GM19023 (cell line): ENCODE results near the gene IGFL2.
"Not testable (repeated sequence)": the region's sequence is repeated elsewhere in the genome, so short reads cannot be mapped to it uniquely, and the experiment has no call there.

Experiments used
- ATAC-seq: cut with Tn5 transposase; IDR thresholded peaks from one replicate; pipeline ENCODE4 v1.9.1; 2021; ENCODE audit warnings: mild to moderate bottlenecking, moderate library complexity; ENCODE audit not compliant: unreplicated experiment

Gene IGFL2

GRCh38 chr19:46141421-46141820 lies 6.6 kb upstream of the IGFL2 start:
- ATAC-seq: no peak

DNA sequence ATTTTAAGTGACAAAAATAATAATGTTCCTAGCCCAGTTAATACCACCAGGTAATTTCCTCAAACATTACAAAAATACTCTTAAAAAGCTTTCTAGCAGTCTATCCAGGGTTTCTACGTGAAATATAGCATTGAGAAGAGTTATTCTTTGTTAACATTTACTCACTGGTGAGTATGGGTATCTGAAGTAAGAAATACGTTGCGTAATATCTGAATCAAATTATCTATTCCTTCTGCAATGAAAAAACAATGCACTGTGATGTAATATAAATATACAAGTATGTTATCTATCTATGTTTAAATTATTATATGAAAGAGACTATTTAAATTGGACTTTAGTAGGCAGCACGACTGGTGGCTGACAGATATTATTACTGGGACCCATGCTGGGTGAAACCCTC lies 5.7 kb upstream of the IGFL2 start:
- no peak for ATAC-seq

GRCh38 chr19:46144756-46145155 lies 3.3 kb upstream of the IGFL2 start:
- no peak for ATAC-seq

DNA sequence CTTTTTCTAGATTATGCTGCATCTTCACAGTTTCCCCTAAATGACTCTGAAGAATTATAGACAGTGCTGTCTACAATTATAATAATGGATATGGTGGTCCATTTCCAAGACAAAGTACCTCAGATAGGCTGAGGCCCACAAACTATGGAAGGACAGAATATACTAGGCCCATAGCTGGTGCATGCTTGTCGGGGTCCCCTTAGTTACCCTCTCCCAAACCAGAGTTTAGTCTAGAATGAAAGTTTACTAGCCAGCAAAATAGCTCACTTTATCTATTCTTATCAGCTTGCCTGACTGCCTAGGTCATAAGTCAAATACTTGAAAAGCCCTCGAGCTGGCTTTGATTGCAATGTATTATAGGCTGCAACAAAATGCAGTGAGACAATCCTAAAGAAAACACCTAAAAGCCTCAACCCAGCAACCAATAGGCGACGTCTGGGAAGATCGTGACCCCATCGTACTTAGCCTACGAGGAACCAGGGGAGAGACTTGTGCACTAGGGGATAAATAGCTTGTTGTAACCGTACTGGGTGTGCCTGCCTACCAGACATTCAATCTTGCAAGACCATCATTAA lies 785 bp upstream of the IGFL2 start:
- ATAC-seq: no peak

DNA sequence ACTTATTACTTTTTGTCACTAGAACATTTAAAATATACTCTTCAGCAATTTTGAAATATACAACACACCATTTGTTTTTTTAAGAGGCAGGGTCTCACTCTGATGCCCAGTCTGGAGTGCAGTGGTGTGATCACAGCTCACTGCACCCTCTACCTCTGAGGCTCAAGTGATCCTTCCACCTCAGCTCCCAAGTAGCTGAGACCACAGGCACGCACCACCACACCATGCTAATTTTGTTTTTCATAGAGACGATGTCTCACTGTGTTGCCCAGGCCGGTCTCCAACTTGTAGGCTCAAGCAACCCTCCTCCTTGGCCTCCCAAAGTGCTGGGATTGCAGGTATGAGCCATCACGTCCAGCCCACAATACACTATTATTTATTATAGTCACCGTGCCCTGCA lies 2.6 kb downstream of the IGFL2 start:
- ATAC-seq: no peak

- no peak for ATAC-seq
Observed at GRCh38 chr19:46155237-46155636, 7.2 kb downstream of the IGFL2 start.

DNA sequence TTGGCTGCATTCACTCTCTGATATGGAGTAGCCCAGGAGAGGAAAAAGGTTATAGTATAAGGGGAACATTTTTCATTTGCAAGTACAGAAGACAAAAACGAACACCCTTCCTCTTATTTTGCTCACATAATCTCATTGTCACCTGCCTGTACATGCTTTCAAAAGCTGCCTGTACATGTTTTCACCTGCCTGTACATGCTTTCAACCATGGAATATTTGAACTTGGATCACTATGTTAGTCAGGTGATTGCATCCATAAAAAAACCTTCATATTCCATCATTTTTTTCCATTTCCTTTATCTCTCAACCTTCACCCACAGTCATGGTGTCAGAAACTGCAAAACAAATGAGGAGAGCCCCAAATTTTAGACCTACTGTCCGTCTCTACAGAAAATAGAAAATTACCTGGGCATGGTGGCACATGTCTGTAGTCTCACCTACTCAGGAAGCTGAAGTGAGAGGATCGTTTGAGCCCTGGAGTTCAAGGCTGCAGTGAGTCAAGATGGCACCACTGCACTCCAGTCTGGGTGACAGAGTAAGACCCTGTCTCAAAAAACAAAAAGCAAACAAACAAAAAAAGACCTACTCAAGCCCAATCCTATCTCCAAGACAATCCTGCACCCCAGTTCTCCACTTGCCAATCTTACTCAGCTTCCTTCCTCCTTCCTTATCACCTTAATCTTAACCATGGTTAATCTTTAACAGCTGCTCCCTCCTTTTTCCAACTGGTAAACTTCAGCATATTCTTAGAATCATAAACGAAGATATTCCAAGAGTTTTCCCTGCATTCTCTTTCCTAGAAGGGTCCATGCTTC lies 11.6 kb downstream of the IGFL2 start:
- ATAC-seq: no peak

GRCh38 chr19:46160233-46160775 lies 12.3 kb downstream of the IGFL2 start:
- ATAC-seq: no peak

GRCh38 chr19:46161642-46162257 lies 13.7 kb downstream of the IGFL2 start:
- ATAC-seq: not testable (repeated sequence)

- no peak for ATAC-seq
Observed at GRCh38 chr19:46162731-46163130, 14.7 kb downstream of the IGFL2 start.

GRCh38 chr19:46173886-46174480 lies 25.9 kb downstream of the IGFL2 start:
- no peak for ATAC-seq

- no peak for ATAC-seq
Observed at GRCh38 chr19:46176116-46176860, 28.2 kb downstream of the IGFL2 start.

DNA sequence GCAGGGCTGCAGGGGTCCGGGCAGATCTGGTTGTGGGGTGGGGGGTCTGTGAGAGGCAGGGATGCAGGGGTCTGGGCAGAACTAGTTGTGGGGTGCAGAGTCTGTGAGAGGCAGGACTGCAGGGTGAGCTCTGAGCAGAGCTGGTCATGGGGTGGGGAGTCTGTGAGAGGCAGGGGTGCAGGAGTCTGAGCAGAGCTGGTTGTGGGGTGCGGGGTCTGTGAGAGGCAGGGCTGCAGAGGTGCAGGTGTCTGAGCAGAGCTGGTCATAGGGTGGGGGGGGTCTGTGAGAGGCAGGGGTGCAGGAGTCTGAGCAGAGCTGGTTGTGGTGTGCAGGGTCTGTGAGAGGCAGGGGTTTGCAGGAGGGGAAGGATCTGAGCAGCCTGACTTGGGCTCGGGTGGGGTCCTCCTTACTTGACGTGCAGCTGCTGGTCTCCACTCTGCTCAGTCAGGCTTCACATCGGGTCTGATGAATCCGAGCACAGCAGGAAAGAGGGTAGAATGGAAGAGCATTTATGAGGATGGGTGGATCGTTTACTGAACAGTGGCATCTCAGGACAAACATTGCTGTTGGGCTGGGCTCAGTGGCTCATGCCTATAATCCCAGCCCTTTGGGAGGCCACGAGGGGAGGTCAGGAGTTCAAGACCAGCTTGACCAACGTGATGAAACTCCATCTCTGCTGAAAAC lies 31.2 kb downstream of the IGFL2 start:
- no peak for ATAC-seq

DNA sequence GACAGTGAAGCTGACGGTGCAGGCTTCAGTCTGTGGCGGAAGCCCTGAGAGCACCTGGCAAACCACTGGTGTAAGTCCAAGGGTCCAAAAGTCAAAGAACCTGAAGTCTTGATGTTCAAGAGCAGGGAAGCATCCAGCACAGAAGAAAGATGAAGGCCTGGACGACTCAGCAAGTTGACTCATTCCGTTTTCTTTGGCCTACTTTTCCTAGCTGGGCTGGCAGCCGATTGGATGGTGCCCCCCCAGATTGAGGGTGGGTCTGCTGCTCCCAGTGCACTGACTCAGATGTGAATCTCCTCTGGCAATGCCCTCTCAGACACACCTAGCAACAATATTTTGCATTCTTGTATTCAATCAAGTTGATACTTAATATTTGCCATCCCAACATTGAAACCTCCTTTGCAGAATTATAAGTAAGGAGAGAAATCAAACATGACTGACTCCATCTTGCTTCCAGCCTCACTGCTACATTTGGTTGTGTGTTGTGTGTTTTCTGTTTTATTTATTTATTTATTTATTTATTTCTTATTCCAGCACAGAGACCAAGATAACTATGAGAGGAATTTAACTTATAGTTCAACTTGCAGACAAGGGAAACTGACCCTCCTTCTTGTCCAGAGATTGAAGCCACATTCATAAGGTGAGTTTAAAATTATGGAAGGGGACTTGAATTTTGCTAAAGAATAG lies 32.8 kb downstream of the IGFL2 start:
- no peak for ATAC-seq

GRCh38 chr19:46181388-46181779 lies 33.3 kb downstream of the IGFL2 start:
- ATAC-seq: no peak

DNA sequence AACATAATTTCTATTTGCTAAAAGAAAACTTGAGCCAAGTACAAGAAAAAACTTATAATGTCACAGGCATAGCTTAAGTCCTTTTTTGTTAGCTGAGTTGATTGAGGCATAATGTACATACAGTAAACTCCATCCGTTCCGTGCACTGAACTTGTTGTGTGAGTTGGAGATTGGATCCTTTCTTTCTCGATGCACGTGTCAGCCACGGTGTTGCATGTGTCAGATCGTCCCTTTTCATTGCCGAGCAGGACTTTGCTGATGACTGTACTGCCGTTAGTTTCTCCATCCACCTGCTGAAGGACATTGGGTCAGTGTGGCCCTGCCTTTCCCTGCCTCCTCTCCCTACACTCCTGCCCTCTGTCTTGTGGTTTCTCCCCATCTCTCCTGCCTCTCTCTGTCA lies 34.4 kb downstream of the IGFL2 start:
- ATAC-seq: no peak

- ATAC-seq: not testable (repeated sequence)
Observed at GRCh38 chr19:46184775-46185710, 37.0 kb downstream of the IGFL2 start.

DNA sequence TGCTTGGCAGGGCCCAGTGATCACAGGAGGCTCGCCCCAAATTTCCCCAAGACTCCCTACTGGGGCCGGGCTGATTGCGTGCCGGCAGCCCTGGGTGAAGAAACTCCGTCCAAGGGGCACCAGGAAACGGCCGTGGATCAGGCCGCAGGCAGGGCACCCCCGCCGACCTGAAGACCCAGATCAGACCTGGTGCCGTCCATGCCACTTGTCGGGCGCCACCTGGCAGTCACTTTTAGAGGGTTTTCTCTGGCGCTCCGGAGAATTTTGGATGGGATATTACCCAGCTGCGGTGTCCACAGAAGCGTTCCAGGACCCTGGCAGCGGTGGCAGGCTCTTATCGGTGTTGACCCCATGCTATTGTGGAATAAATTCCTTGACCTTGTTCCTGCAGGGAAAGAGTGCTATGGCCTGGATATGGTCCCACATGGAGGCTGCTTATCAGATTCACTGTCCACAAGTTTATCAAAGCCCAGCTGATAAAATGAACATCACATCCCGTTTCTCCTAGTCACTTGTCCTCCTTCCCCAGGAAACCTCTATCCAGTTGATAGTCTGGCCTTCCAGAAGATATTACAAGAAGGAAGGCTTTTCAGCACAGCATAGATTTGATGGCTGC lies 38.2 kb downstream of the IGFL2 start:
- ATAC-seq: no peak
